Loucy (cell line): ENCODE measurements around the gene CAB39.
A peak's percentile ranks its signal among the peaks of the same experiment; 100 is the strongest.

Experiments
- CTCF ChIP-seq: fragments of 200-600 bp; sonication (generic); conservative IDR thresholded peaks from 2 replicates; pipeline ENCODE4 v1.5.1; 2014; ENCODE audit warnings: mild to moderate bottlenecking, antibody characterized with exemption, low read length
- EZH2phosphoT487 ChIP-seq: fragments of 200-600 bp; IDR thresholded peaks from 2 replicates; pipeline ENCODE4 v1.6.1; 2018; ENCODE audit warnings: antibody characterized with exemption, mild to moderate bottlenecking, moderate library complexity, borderline replicate concordance

GRCh38 chr2:230712443-230713330, at the start of gene CAB39:
- TF ChIP-seq CTCF, result peak; percentile 70
- no peak for TF ChIP-seq EZH2phosphoT487
